Astrocyte (in vitro differentiated cells and primary cell): Measurements from ENCODE around the gene CPLX1. TPM values are rescaled to one million over a fixed set of nuclear protein-coding genes. Genes with fewer than 3 reads are reported as not detected.

ENCODE experiments used
- DNase-seq: peaks from one replicate; pipeline ENCODE4 v3.0.0-alpha.2; 2010; ENCODE audit warnings: low read depth
- FAIRE-seq: peaks from 2 replicates; lab custom pipeline; 2011; peaks lifted over from hg19 to GRCh38; lab: Jason Lieb, UNC
- H2AFZ ChIP-seq: 2 replicates; pipeline ENCODE4 v1.6.0; 2012; ENCODE audit warnings: low read depth, low read length, inconsistent platforms
- H3K27ac ChIP-seq: 2 replicates; pipeline ENCODE4 v1.5.1; 2011; ENCODE audit warnings: low read depth, low read length, inconsistent platforms
- H3K27me3 ChIP-seq: 2 replicates; pipeline ENCODE4 v1.6.0; 2011; ENCODE audit warnings: low read length, inconsistent platforms; ENCODE audit not compliant: insufficient read depth
- H3K36me3 ChIP-seq: 2 replicates; pipeline ENCODE4 v1.5.1; 2011; ENCODE audit warnings: low read length, inconsistent platforms; ENCODE audit not compliant: insufficient read depth
- H3K4me1 ChIP-seq: 2 replicates; pipeline ENCODE4 v1.5.1; 2011; ENCODE audit warnings: low read length, inconsistent platforms; ENCODE audit not compliant: insufficient read depth
- H3K4me2 ChIP-seq: 2 replicates; pipeline ENCODE4 v1.6.0; 2012; ENCODE audit warnings: low read length, inconsistent platforms
- H3K4me3 ChIP-seq: 2 replicates; pipeline ENCODE4 v1.5.1; 2011; ENCODE audit warnings: low read depth, mild to moderate bottlenecking, low read length, inconsistent platforms; ENCODE audit not compliant: insufficient read depth
- H3K79me2 ChIP-seq: 2 replicates; pipeline ENCODE4 v1.6.0; 2012; ENCODE audit warnings: mild to moderate bottlenecking, low read length, inconsistent platforms; ENCODE audit not compliant: insufficient read depth
- H3K9ac ChIP-seq: 2 replicates; pipeline ENCODE4 v1.6.0; 2012; ENCODE audit warnings: mild to moderate bottlenecking, low read length, inconsistent platforms
- H3K9me3 ChIP-seq: 2 replicates; pipeline ENCODE4 v1.5.1; 2012; ENCODE audit warnings: low read depth, mild to moderate bottlenecking, low read length, inconsistent platforms; ENCODE audit not compliant: insufficient read depth
- H4K20me1 ChIP-seq: 2 replicates; pipeline ENCODE4 v1.6.0; 2012; ENCODE audit warnings: low read length, inconsistent platforms; ENCODE audit not compliant: insufficient read depth
- H3K27ac Mint-ChIP-seq: one replicate; pipeline ENCODE4 v1.8.0; 2021; ENCODE audit warnings: mild to moderate bottlenecking, mixed read lengths; ENCODE audit not compliant: unreplicated experiment
- H3K27me3 Mint-ChIP-seq: one replicate; pipeline ENCODE4 v1.8.0; 2021; ENCODE audit warnings: low read depth, mixed read lengths; ENCODE audit not compliant: unreplicated experiment
- H3K36me3 Mint-ChIP-seq: one replicate; pipeline ENCODE4 v1.8.0; 2021; ENCODE audit warnings: low read depth, mixed read lengths; ENCODE audit not compliant: unreplicated experiment
- H3K4me1 Mint-ChIP-seq: one replicate; pipeline ENCODE4 v1.8.0; 2021; ENCODE audit warnings: low read depth, mixed read lengths; ENCODE audit not compliant: unreplicated experiment
- H3K4me3 Mint-ChIP-seq: one replicate; pipeline ENCODE4 v1.8.0; 2021; ENCODE audit warnings: mild to moderate bottlenecking, moderate library complexity, mixed read lengths; ENCODE audit not compliant: unreplicated experiment
- H3K9me3 Mint-ChIP-seq: one replicate; pipeline ENCODE4 v1.8.0; 2021; ENCODE audit warnings: mild to moderate bottlenecking, mixed read lengths; ENCODE audit not compliant: unreplicated experiment
- CTCF ChIP-seq: IDR thresholded peaks from 2 replicates; pipeline ENCODE4 v1.5.1; 2011; ENCODE audit warnings: low read depth, mild to moderate bottlenecking, inconsistent platforms, low read length, moderate library complexity; ENCODE audit not compliant: insufficient read depth
- EZH2 ChIP-seq: IDR thresholded peaks from 2 replicates; pipeline ENCODE4 v1.6.1; 2012; ENCODE audit warnings: mild to moderate bottlenecking, low read length, inconsistent platforms; ENCODE audit not compliant: insufficient read depth
- total RNA-seq: library from RNA; stranded (reverse); gene quantifications from 2 replicates; pipeline ENCODE4 v1.2.1, GENCODE V29; 2021

The CPLX1 gene
- total RNA-seq, 1 donor from 2014 or later = 1.9 TPM

GRCh38 chr4:866068-866760 is 40.3 kb upstream of the CPLX1 start:
- no peak for TF ChIP-seq CTCF
- TF ChIP-seq EZH2 = no peak
- H4K20me1 ChIP-seq = peaks cover 18% of the 10 kb centered on the region
- no peaks in the 10 kb centered on the region for H3K9me3 ChIP-seq
- no peak for FAIRE-seq
- H3K4me1 Mint-ChIP-seq = no peaks in the 10 kb centered on the region
- no peak overlapping the region for H2AFZ ChIP-seq
- H3K36me3 Mint-ChIP-seq = peaks cover 35% of the 10 kb centered on the region
- H3K27me3 ChIP-seq = no peaks in the 10 kb centered on the region
- H3K27ac ChIP-seq = no peak overlapping the region
- peaks cover 21% of the 10 kb centered on the region for H3K36me3 ChIP-seq
- H3K4me3 Mint-ChIP-seq = no peak overlapping the region
- no peak overlapping the region for H3K9ac ChIP-seq
- H3K27ac Mint-ChIP-seq = no peak overlapping the region
- H3K4me3 ChIP-seq = no peak overlapping the region
- H3K79me2 ChIP-seq = no peaks in the 10 kb centered on the region
- no peak for DNase-seq
- peak overlapping the region; percentile 20 for H3K4me2 ChIP-seq
- H3K27me3 Mint-ChIP-seq = no peaks in the 10 kb centered on the region
- peaks cover 1% of the 10 kb centered on the region for H3K9me3 Mint-ChIP-seq
- H3K4me1 ChIP-seq = peaks cover 9% of the 10 kb centered on the region

GRCh38 chr4:865572-865971 is 39.6 kb upstream of the CPLX1 start:
- no peak for DNase-seq
- Histone ChIP-seq H3K4me1 (peaks cover 9% of the 10 kb centered on the region), H3K79me2 (no peaks in the 10 kb centered on the region), H3K36me3 (peaks cover 21% of the 10 kb centered on the region), H2AFZ (no peak overlapping the region), H3K27ac (no peak overlapping the region), H3K27me3 (no peaks in the 10 kb centered on the region), H3K4me3 (no peak overlapping the region), H3K4me2 (no peak overlapping the region), H4K20me1 (peaks cover 22% of the 10 kb centered on the region), H3K9me3 (no peaks in the 10 kb centered on the region), H3K9ac (no peak overlapping the region)
- FAIRE-seq = no peak
- Mint-ChIP-seq H3K4me1 (no peaks in the 10 kb centered on the region), H3K36me3 (peaks cover 39% of the 10 kb centered on the region), H3K27me3 (no peaks in the 10 kb centered on the region), H3K9me3 (peaks cover 1% of the 10 kb centered on the region), H3K27ac (no peak overlapping the region), H3K4me3 (no peak overlapping the region)
- TF ChIP-seq EZH2 (no peak), CTCF (no peak)

- Histone ChIP-seq H3K79me2 (no peaks in the 10 kb centered on the region), H3K4me3 (no peak overlapping the region), H3K4me2 (no peak overlapping the region), H3K9ac (no peak overlapping the region), H3K36me3 (peaks cover 21% of the 10 kb centered on the region), H3K4me1 (peaks cover 9% of the 10 kb centered on the region), H3K27me3 (no peaks in the 10 kb centered on the region), H3K27ac (no peak overlapping the region), H3K9me3 (no peaks in the 10 kb centered on the region), H4K20me1 (peaks cover 20% of the 10 kb centered on the region), H2AFZ (no peak overlapping the region)
- no peak overlapping the region for H3K27ac Mint-ChIP-seq
- H3K9me3 Mint-ChIP-seq = peaks cover 1% of the 10 kb centered on the region
- H3K4me3 Mint-ChIP-seq = no peak overlapping the region
- peaks cover 38% of the 10 kb centered on the region for H3K36me3 Mint-ChIP-seq
- FAIRE-seq (no peak), DNase-seq (no peak)
- no peak for TF ChIP-seq CTCF
- no peak for TF ChIP-seq EZH2
- H3K4me1 Mint-ChIP-seq = no peaks in the 10 kb centered on the region
- H3K27me3 Mint-ChIP-seq = no peaks in the 10 kb centered on the region
Measured at GRCh38 chr4:865121-865465, 39.2 kb upstream of the CPLX1 start.
